Neuronal stem cell (in vitro differentiated cells): ENCODE data around the gene NFASC.

Experiments used
- DNase-seq: peaks from one replicate; pipeline ENCODE4 v3.0.0-alpha.2; 2013; ENCODE audit warnings: low spot score
- H2AFZ ChIP-seq: one replicate; pipeline ENCODE4 v1.6.1; 2013; ENCODE audit warnings: mild to moderate bottlenecking, low read length, inconsistent platforms
- H2AK5ac ChIP-seq: 2 replicates; pipeline ENCODE4 v1.6.1; 2013; ENCODE audit warnings: low read depth, mild to moderate bottlenecking, inconsistent platforms, low read length, moderate library complexity, mixed read lengths
- H2BK120ac ChIP-seq: 2 replicates; pipeline ENCODE4 v1.6.1; 2013; ENCODE audit warnings: low read depth, mild to moderate bottlenecking, inconsistent platforms, low read length, moderate library complexity, mixed read lengths
- H2BK12ac ChIP-seq: one replicate; pipeline ENCODE4 v1.6.1; 2013; ENCODE audit warnings: low read length, inconsistent platforms
- H2BK15ac ChIP-seq: 2 replicates; pipeline ENCODE4 v1.6.1; 2013; ENCODE audit warnings: mild to moderate bottlenecking, low read length, inconsistent platforms, mixed read lengths
- H2BK5ac ChIP-seq: one replicate; pipeline ENCODE4 v1.6.1; 2013; ENCODE audit warnings: inconsistent platforms, mild to moderate bottlenecking, low read length, moderate library complexity
- H3K14ac ChIP-seq: one replicate; pipeline ENCODE4 v1.6.1; 2013; ENCODE audit warnings: low read length, inconsistent platforms
- H3K18ac ChIP-seq: 2 replicates; pipeline ENCODE4 v1.6.1; 2013; ENCODE audit warnings: low read length, inconsistent platforms
- H3K23ac ChIP-seq: 2 replicates; pipeline ENCODE4 v1.6.1; 2013; ENCODE audit warnings: low read depth, mild to moderate bottlenecking, mixed read lengths, low read length, inconsistent platforms; ENCODE audit not compliant: poor library complexity
- H3K27ac ChIP-seq: replicated peaks from 3 replicates; pipeline ENCODE4 v1.5.1; 2013; ENCODE audit warnings: low read length, inconsistent platforms
- H3K27me3 ChIP-seq, 3 experiments: 2 replicates each; pipeline ENCODE4 v1.6.1; 2013; ENCODE audit warnings: low read length in 3 of 3, mild to moderate bottlenecking in 2 of 3, inconsistent platforms in 1 of 3, low read depth in 1 of 3, mixed read lengths in 1 of 3, moderate library complexity in 1 of 3; ENCODE audit not compliant: control insufficient read depth in 3 of 3, insufficient read depth in 3 of 3
- H3K36me3 ChIP-seq, 2 donors: replicated peaks in 1 of 2; 2 replicates each; pipeline ENCODE4 v1.6.1; 2013; ENCODE audit warnings: low read length in 2 of 2; ENCODE audit not compliant: control insufficient read depth in 2 of 2, insufficient read depth in 2 of 2
- H3K4ac ChIP-seq: 2 replicates; pipeline ENCODE4 v1.6.1; 2013; ENCODE audit warnings: inconsistent platforms, mild to moderate bottlenecking, low read length, moderate library complexity
- H3K4me1 ChIP-seq, 2 donors: 1 replicate in 1 of 2; 2 replicates in 1 of 2; pipeline ENCODE4 v1.6.1; 2013; ENCODE audit warnings: low read length in 2 of 2, low read depth in 1 of 2; ENCODE audit not compliant: control insufficient read depth in 2 of 2, insufficient read depth in 1 of 2
- H3K4me2 ChIP-seq: one replicate; pipeline ENCODE4 v1.6.1; 2013; ENCODE audit warnings: mild to moderate bottlenecking, low read length, inconsistent platforms; ENCODE audit not compliant: insufficient read depth, poor library complexity, severe bottlenecking
- H3K4me3 ChIP-seq, 2 donors: 2 replicates each; pipeline ENCODE4 v1.5.1; 2013; ENCODE audit warnings: low read length in 2 of 2, mild to moderate bottlenecking in 2 of 2, inconsistent platforms in 1 of 2, moderate library complexity in 1 of 2
- H3K79me1 ChIP-seq: one replicate; pipeline ENCODE4 v1.6.1; 2013; ENCODE audit warnings: low read depth, mild to moderate bottlenecking, inconsistent platforms, low read length, moderate library complexity
- H3K9ac ChIP-seq: one replicate; pipeline ENCODE4 v1.6.1; 2013; ENCODE audit warnings: mild to moderate bottlenecking, low read depth, low read length, inconsistent platforms; ENCODE audit not compliant: poor library complexity
- H3K9me3 ChIP-seq, 2 donors: replicated peaks in 1 of 2; 2 replicates each; pipeline versions ENCODE3 to v1.6.1; 2013; ENCODE audit warnings: low read length in 2 of 2, mild to moderate bottlenecking in 2 of 2, inconsistent platforms in 1 of 2, low read depth in 1 of 2, mixed read lengths in 1 of 2, moderate library complexity in 1 of 2; ENCODE audit not compliant: control insufficient read depth in 2 of 2, insufficient read depth in 1 of 2
- H4K8ac ChIP-seq: one replicate; pipeline ENCODE4 v1.6.1; 2013; ENCODE audit warnings: low read depth, mild to moderate bottlenecking, inconsistent platforms, low read length, moderate library complexity
- H4K91ac ChIP-seq: one replicate; pipeline ENCODE4 v1.6.1; 2013; ENCODE audit warnings: low read length, low read depth, mild to moderate bottlenecking, inconsistent platforms; ENCODE audit not compliant: poor library complexity
- WGBS, 2 donors: extraction: QIAGEN DNeasy Blood & Tissue Kit; methylation state at CpG; one replicate each; pipeline ENCODE4 v1.1.7; 2013; ENCODE audit warnings: missing lambda C conversion rate in 2 of 2, mixed read lengths in 1 of 2; ENCODE audit not compliant: insufficient read length in 2 of 2, insufficient replicate concordance in 1 of 2; ENCODE audit errors: extremely low coverage in 2 of 2; 5-methylcytosine and 5-hydroxymethylcytosine counted together

Gene NFASC

DNA sequence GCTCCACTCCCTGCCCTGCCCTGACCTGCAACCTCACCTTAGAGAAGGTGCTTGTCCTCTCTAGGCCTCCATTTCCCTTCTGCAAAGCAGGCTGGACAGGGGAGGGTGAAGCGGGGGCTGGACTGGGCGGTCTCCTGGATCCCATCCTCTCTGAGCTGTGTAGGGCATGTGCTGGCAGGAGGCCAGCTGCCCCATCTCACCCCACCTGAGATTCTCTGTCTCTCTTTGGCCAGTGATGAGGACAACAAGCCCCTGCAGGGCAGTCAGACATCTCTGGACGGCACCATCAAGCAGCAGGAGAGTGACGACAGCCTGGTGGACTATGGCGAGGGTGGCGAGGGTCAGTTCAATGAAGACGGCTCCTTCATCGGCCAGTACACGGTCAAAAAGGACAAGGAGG is 145.4 kb downstream of the NFASC start:
- Histone ChIP-seq H3K9ac (no peak overlapping the region), H3K4me3 (no peak overlapping the region), H4K8ac (no peak overlapping the region), H3K18ac (peak overlapping the region; percentile 41), H3K23ac (peak overlapping the region; percentile 45), H3K79me1 (no peaks in the 10 kb centered on the region), H3K4me2 (no peak overlapping the region), H3K4ac (no peak overlapping the region), H2BK15ac (peak overlapping the region; percentile 54), H2BK120ac (no peak overlapping the region), H2AFZ (no peak overlapping the region), H2AK5ac (peak overlapping the region; percentile 67), H2BK12ac (peak overlapping the region; percentile 7), H4K91ac (peak overlapping the region; percentile 34), H3K27ac (no peak overlapping the region), H3K27me3 (peaks cover 0 to 42% (median 0%) of the 10 kb centered on the region in 3 experiments), H3K14ac (no peak overlapping the region), H3K9me3 (no peaks in the 10 kb centered on the region), H3K4me1 (peaks cover 16 to 25% of the 10 kb centered on the region in 2 donors), H2BK5ac (peak overlapping the region; percentile 33), H3K36me3 (no peaks in the 10 kb centered on the region)
- WGBS, 2 donors = no CpG with 5 or more reads among the region's 9 CpGs
- DNase-seq = no peak

DNA sequence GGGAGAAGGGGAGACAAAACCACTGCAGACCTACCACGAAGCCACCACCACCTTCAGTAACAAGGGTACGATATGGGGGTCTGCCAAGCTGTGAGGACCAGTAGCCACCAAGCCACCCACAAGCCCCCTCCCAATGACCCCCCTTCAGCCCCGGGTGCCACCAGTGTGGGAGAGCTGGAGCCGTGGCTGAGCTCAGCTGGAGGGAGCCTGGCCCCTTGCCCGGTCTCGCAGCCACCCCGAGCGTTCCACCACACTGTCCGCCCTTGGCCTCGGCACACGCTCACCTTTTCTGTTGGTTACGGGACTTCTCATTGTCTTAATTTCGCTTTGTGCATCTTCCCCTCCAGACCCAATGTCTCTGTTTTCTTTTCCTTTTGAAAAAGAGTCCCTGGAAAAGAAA is 145.9 kb downstream of the NFASC start:
- Histone ChIP-seq H2BK120ac (no peak overlapping the region), H4K8ac (no peak overlapping the region), H3K4ac (no peak overlapping the region), H3K18ac (peak overlapping the region; percentile 41), H3K23ac (no peak overlapping the region), H2BK15ac (no peak overlapping the region), H3K4me3 (no peak overlapping the region), H2AFZ (no peak overlapping the region), H2BK12ac (no peak overlapping the region), H3K14ac (no peak overlapping the region), H4K91ac (peak overlapping the region; percentile 18), H3K27me3 (peaks cover 0 to 47% (median 0%) of the 10 kb centered on the region in 3 experiments), H3K36me3 (no peaks in the 10 kb centered on the region), H2BK5ac (peak overlapping the region; percentile 33), H3K9ac (no peak overlapping the region), H3K9me3 (no peaks in the 10 kb centered on the region), H3K4me1 (peaks cover 16 to 21% of the 10 kb centered on the region in 2 donors), H3K27ac (no peak overlapping the region), H3K4me2 (no peak overlapping the region), H3K79me1 (no peaks in the 10 kb centered on the region), H2AK5ac (peak overlapping the region; percentile 67)
- WGBS, 2 donors = no CpG with 5 or more reads among the region's 13 CpGs
- no peak for DNase-seq

DNA sequence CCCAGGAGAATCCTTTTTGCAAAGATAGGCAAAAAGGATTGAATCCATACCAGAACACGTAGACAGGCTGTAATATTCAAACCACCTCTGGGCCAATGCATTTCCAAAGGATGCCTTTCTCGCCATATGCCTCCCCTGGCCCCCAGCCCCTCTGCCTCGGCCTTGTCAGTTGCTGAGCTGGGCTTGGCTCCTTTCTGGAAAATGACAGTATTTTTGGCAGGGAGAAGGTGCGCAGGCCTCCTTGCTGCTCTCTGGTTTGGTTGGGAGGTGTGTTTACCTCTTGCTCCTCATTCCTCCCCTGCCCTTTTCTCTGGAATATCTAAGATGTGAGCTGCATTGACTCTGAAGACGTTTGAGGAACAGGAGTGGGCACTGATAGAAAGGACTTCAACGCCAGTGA is 146.3 kb downstream of the NFASC start:
- no peak overlapping the region for H3K4me2 ChIP-seq
- H3K36me3 ChIP-seq = no peaks in the 10 kb centered on the region
- no peak overlapping the region for H2BK12ac ChIP-seq
- H4K91ac ChIP-seq = no peak overlapping the region
- no peak overlapping the region for H2BK120ac ChIP-seq
- no peak overlapping the region for H2AFZ ChIP-seq
- H3K27me3 ChIP-seq = peaks cover 0 to 52% (median 0%) of the 10 kb centered on the region in 3 experiments
- H3K4ac ChIP-seq = no peak overlapping the region
- H3K4me3 ChIP-seq = no peak overlapping the region
- H3K4me1 ChIP-seq = peaks cover 16 to 21% of the 10 kb centered on the region in 2 donors
- no peaks in the 10 kb centered on the region for H3K79me1 ChIP-seq
- no peak overlapping the region for H3K14ac ChIP-seq
- H3K9me3 ChIP-seq = no peaks in the 10 kb centered on the region
- no peak overlapping the region for H2BK15ac ChIP-seq
- H2AK5ac ChIP-seq = no peak overlapping the region
- no peak for DNase-seq
- H3K23ac ChIP-seq = no peak overlapping the region
- H4K8ac ChIP-seq = no peak overlapping the region
- H2BK5ac ChIP-seq = no peak overlapping the region
- no peak overlapping the region for H3K18ac ChIP-seq
- no CpG with 5 or more reads among the region's 6 CpGs for WGBS, 2 donors
- no peak overlapping the region for H3K9ac ChIP-seq
- no peak overlapping the region for H3K27ac ChIP-seq

DNA sequence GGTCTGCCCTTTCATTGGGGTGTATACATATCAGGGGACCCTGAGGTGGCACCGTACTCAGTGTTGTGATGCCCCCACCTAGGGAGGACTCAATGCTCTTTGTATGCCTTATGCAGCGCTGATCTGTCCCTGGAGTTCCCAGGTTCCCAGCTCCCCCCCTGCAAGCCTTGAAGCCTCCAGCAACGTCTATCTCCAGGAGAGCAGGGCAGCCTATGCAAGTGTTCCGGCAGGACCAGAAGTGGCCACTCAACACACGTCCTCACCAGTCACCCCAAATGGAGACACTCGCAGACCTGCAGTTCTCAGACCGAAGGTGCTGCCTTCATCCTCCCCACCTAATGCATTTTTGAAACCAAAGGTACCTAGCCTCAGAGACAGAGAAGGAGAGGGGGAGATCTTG is 147.1 kb downstream of the NFASC start:
- Histone ChIP-seq H3K18ac (peak overlapping the region; percentile 32), H3K4ac (no peak overlapping the region), H3K36me3 (no peaks in the 10 kb centered on the region), H4K8ac (no peak overlapping the region), H2BK5ac (no peak overlapping the region), H3K9me3 (no peaks in the 10 kb centered on the region), H3K9ac (no peak overlapping the region), H4K91ac (no peak overlapping the region), H3K14ac (no peak overlapping the region), H2BK12ac (no peak overlapping the region), H2BK120ac (no peak overlapping the region), H3K4me1 (peaks cover 16 to 20% of the 10 kb centered on the region in 2 donors), H3K27me3 (peaks cover 0 to 54% (median 0%) of the 10 kb centered on the region in 3 experiments), H2AK5ac (peak overlapping the region; percentile 2), H3K23ac (peak overlapping the region; percentile 18), H2BK15ac (no peak overlapping the region), H3K4me2 (no peak overlapping the region), H3K79me1 (no peaks in the 10 kb centered on the region), H3K27ac (no peak overlapping the region), H2AFZ (no peak overlapping the region), H3K4me3 (no peak overlapping the region)
- no CpG with 5 or more reads among the region's 7 CpGs for WGBS, 2 donors
- no peak for DNase-seq
